ENCODE measurements around the gene PGA3.

Gene PGA3

GRCh38 chr11:61254403-61255025 is 51.2 kb downstream of the PGA3 start:
- peak; percentile 1 to 33 for DNase-seq

GRCh38 chr11:61256710-61257482 is 53.6 kb downstream of the PGA3 start:
- DNase-seq = no peak

GRCh38 chr11:61258546-61258945 is 55.2 kb downstream of the PGA3 start:
- no peak for DNase-seq

- no peak for DNase-seq
Observed at GRCh38 chr11:61259363-61259762, 56.0 kb downstream of the PGA3 start.
